NCI-H526 (cell line): Measurements from ENCODE around the gene GPR26.
A peak's percentile ranks its signal among the peaks of the same experiment; 100 is the strongest.

Source experiments
- DNase-seq, 2 experiments: peaks; one replicate each; lab custom pipeline; 2025; lab: John Stamatoyannopoulos, UW

The GPR26 gene

GRCh38 chr10:123645615-123646014 lies 20.5 kb upstream of the GPR26 start:
- no peak for DNase-seq

GRCh38 chr10:123648595-123648994 lies 17.6 kb upstream of the GPR26 start:
- DNase-seq, result no peak

- no peak for DNase-seq
Observed at GRCh38 chr10:123649676-123650075, 16.5 kb upstream of the GPR26 start.

- no peak for DNase-seq
Observed at GRCh38 chr10:123651421-123652047, 14.6 kb upstream of the GPR26 start.

GRCh38 chr10:123655751-123656150 lies 10.4 kb upstream of the GPR26 start:
- no peak for DNase-seq

- DNase-seq, result peak in 1 of 2 experiments; percentile 3
Observed at GRCh38 chr10:123663522-123663921, 2.6 kb upstream of the GPR26 start.

GRCh38 chr10:123665491-123666286 lies 466 bp upstream of the GPR26 start:
- DNase-seq, result peak in 1 of 2 experiments; percentile 39

GRCh38 chr10:123669886-123670285 lies 3.7 kb downstream of the GPR26 start:
- no peak for DNase-seq

- DNase-seq, result no peak
Observed at GRCh38 chr10:123673198-123673597, 7.0 kb downstream of the GPR26 start.

GRCh38 chr10:123674741-123675140 lies 8.6 kb downstream of the GPR26 start:
- no peak for DNase-seq

GRCh38 chr10:123675811-123676210 lies 9.7 kb downstream of the GPR26 start:
- no peak for DNase-seq

- no peak for DNase-seq
Observed at GRCh38 chr10:123677556-123677955, 11.4 kb downstream of the GPR26 start.

GRCh38 chr10:123678376-123678775 lies 12.2 kb downstream of the GPR26 start:
- DNase-seq, result no peak

- DNase-seq, result no peak
Observed at GRCh38 chr10:123681285-123681684, 15.1 kb downstream of the GPR26 start.

GRCh38 chr10:123682477-123682876 lies 16.3 kb downstream of the GPR26 start:
- no peak for DNase-seq

- DNase-seq, result no peak
Observed at GRCh38 chr10:123683459-123683858, 17.3 kb downstream of the GPR26 start.

GRCh38 chr10:123683865-123684264 lies 17.7 kb downstream of the GPR26 start:
- no peak for DNase-seq

- no peak for DNase-seq
Observed at GRCh38 chr10:123685260-123685659, 19.1 kb downstream of the GPR26 start.

- DNase-seq, result peak; percentile 28 to 80
Observed at GRCh38 chr10:123687758-123688157, 21.6 kb downstream of the GPR26 start.

- no peak for DNase-seq
Observed at GRCh38 chr10:123689880-123690279, 23.7 kb downstream of the GPR26 start.

- DNase-seq, result peak in 1 of 2 experiments; percentile 8
Observed at GRCh38 chr10:123703195-123703790, 37.1 kb downstream of the GPR26 start.

- DNase-seq, result no peak
Observed at GRCh38 chr10:123704076-123704475, 37.9 kb downstream of the GPR26 start.

GRCh38 chr10:123704812-123705211 lies 38.7 kb downstream of the GPR26 start:
- no peak for DNase-seq
